Measurements from ENCODE around the gene LYRM4. TPM values are rescaled to one million over a fixed set of nuclear protein-coding genes. Genes with fewer than 3 reads are reported as not detected.

Gene LYRM4
- total RNA-seq, 1 experiment from 2014 or later: 36.1 TPM

- H3K4me1 Mint-ChIP-seq (ENCODE audit: insufficient read depth, unreplicated experiment): no peaks in the 10 kb centered on the region
- TF ChIP-seq, protein P1, sequence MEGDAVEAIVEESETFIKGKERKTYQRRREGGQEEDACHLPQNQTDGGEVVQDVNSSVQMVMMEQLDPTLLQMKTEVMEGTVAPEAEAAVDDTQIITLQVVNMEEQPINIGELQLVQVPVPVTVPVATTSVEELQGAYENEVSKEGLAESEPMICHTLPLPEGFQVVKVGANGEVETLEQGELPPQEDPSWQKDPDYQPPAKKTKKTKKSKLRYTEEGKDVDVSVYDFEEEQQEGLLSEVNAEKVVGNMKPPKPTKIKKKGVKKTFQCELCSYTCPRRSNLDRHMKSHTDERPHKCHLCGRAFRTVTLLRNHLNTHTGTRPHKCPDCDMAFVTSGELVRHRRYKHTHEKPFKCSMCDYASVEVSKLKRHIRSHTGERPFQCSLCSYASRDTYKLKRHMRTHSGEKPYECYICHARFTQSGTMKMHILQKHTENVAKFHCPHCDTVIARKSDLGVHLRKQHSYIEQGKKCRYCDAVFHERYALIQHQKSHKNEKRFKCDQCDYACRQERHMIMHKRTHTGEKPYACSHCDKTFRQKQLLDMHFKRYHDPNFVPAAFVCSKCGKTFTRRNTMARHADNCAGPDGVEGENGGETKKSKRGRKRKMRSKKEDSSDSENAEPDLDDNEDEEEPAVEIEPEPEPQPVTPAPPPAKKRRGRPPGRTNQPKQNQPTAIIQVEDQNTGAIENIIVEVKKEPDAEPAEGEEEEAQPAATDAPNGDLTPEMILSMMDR (IDR thresholded peaks at IDR 0.05; ENCODE audit: unreplicated experiment): no peak
- BruUV-seq (replicated peaks): no TSS peak
- CTCF ChIA-PET: interaction anchor here (0.8 kb wide), 1 partner anchor 38 kb away, joined by 5 read pairs; no protein-coding TSS in a partner anchor
- H3K27me3 Mint-ChIP-seq (ENCODE audit: insufficient read depth, unreplicated experiment): no peaks in the 10 kb centered on the region
- peaks cover 8% of the 10 kb centered on the region for H3K36me3 Mint-ChIP-seq (ENCODE audit: insufficient read depth, unreplicated experiment)
- DNase-seq (ENCODE audit: unreplicated experiment): no peak
- H3K4me3 Mint-ChIP-seq (ENCODE audit: unreplicated experiment): no peak overlapping the region
- no peaks in the 10 kb centered on the region for H3K9me3 Mint-ChIP-seq (ENCODE audit: unreplicated experiment)
- intact Hi-C loops (cut with micrococcal nuclease): no loop called here
- POLR2A ChIA-PET: no interaction called here
- no peak overlapping the region for H3K27ac Mint-ChIP-seq (ENCODE audit: low read depth, unreplicated experiment)
Observed at GRCh38 chr6:5105146-5105545, 155.6 kb downstream of the LYRM4 start.

GRCh38 chr6:5104667-5105066, 156.1 kb downstream of the LYRM4 start:
- DNase-seq (ENCODE audit: unreplicated experiment): no peak
- no peaks in the 10 kb centered on the region for H3K9me3 Mint-ChIP-seq (ENCODE audit: unreplicated experiment)
- POLR2A ChIA-PET: no interaction called here
- no peaks in the 10 kb centered on the region for H3K27me3 Mint-ChIP-seq (ENCODE audit: insufficient read depth, unreplicated experiment)
- peaks cover 8% of the 10 kb centered on the region for H3K36me3 Mint-ChIP-seq (ENCODE audit: insufficient read depth, unreplicated experiment)
- no peak overlapping the region for H3K27ac Mint-ChIP-seq (ENCODE audit: low read depth, unreplicated experiment)
- CTCF ChIA-PET: interaction anchor here (1.0 kb wide), 1 partner anchor 39 kb away, joined by 3 read pairs; no protein-coding TSS in a partner anchor
- H3K4me1 Mint-ChIP-seq (ENCODE audit: insufficient read depth, unreplicated experiment): peaks cover 3% of the 10 kb centered on the region
- TF ChIP-seq, protein P1 (IDR thresholded peaks at IDR 0.05; ENCODE audit: unreplicated experiment): no peak
- BruUV-seq (replicated peaks): no TSS peak
- intact Hi-C loops (cut with micrococcal nuclease): no loop called here
- no peak overlapping the region for H3K4me3 Mint-ChIP-seq (ENCODE audit: unreplicated experiment)

- H3K36me3 Mint-ChIP-seq (ENCODE audit: insufficient read depth, unreplicated experiment): peaks cover 7% of the 10 kb centered on the region
- peaks cover 5% of the 10 kb centered on the region for H3K4me1 Mint-ChIP-seq (ENCODE audit: insufficient read depth, unreplicated experiment)
- no peaks in the 10 kb centered on the region for H3K27me3 Mint-ChIP-seq (ENCODE audit: insufficient read depth, unreplicated experiment)
- no peaks in the 10 kb centered on the region for H3K9me3 Mint-ChIP-seq (ENCODE audit: unreplicated experiment)
- TF ChIP-seq, protein P1 (IDR thresholded peaks at IDR 0.05; ENCODE audit: unreplicated experiment): no peak
- no peak overlapping the region for H3K4me3 Mint-ChIP-seq (ENCODE audit: unreplicated experiment)
- no peak overlapping the region for H3K27ac Mint-ChIP-seq (ENCODE audit: low read depth, unreplicated experiment)
- intact Hi-C loops (cut with micrococcal nuclease): no loop called here
- POLR2A ChIA-PET: no interaction called here
- CTCF ChIA-PET: interaction anchor here (0.6 kb wide), 1 partner anchor 10 kb away, joined by 5 read pairs; no protein-coding TSS in a partner anchor
- BruUV-seq (replicated peaks): no TSS peak
- no peak for DNase-seq (ENCODE audit: unreplicated experiment)
Observed at GRCh38 chr6:5103250-5103649, 157.5 kb downstream of the LYRM4 start.

GRCh38 chr6:5102267-5102970, 158.3 kb downstream of the LYRM4 start:
- Mint-ChIP-seq H3K9me3 (ENCODE audit: unreplicated experiment) (no peaks in the 10 kb centered on the region), H3K27ac (ENCODE audit: low read depth, unreplicated experiment) (no peak overlapping the region), H3K27me3 (ENCODE audit: insufficient read depth, unreplicated experiment) (no peaks in the 10 kb centered on the region), H3K4me3 (ENCODE audit: unreplicated experiment) (no peak overlapping the region), H3K36me3 (ENCODE audit: insufficient read depth, unreplicated experiment) (no peaks in the 10 kb centered on the region), H3K4me1 (ENCODE audit: insufficient read depth, unreplicated experiment) (peaks cover 5% of the 10 kb centered on the region)
- TF ChIP-seq, protein P1 (IDR thresholded peaks at IDR 0.05; ENCODE audit: unreplicated experiment): no peak
- CTCF ChIA-PET: interaction anchor here (0.7 kb wide), 1 partner anchor 107 kb away, joined by 4 read pairs; no protein-coding TSS in a partner anchor
- no TSS peak for BruUV-seq (replicated peaks)
- POLR2A ChIA-PET: no interaction called here
- DNase-seq (ENCODE audit: unreplicated experiment): no peak
- intact Hi-C loops (cut with micrococcal nuclease): no loop called here
